ENCODE data around the gene DENND1A. TPM values are rescaled to one million over a fixed set of nuclear protein-coding genes. Genes with fewer than 3 reads are reported as not detected.

The DENND1A gene
- total RNA-seq, 1 donor from 2014 or later: 13.9 TPM

DNA sequence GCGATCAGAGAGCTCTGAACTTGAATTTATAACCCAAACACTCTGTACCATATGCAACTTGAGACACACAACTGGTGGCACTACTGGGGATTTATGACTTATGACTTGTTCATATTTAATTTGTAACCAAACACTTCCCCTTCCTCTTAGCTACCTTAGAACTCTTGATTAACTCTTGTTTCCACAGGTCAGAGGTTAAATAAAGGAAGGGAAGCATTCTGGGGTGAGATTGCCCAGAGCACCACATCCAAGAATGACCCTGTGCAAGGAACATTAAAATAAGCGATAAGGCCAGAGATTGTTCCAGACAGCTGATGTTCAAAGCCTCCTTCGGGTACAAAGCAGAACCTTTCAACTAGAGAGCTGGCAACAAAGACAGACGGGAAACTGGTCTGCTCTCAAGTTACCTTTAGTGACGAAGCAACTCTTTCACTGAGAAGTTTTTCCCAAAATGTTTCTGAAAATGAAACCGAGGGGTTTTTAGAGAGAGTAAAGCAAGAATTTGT lies 242.6 kb downstream of the DENND1A start:
- DNase-seq: no peak
- TF ChIP-seq, protein P1, sequence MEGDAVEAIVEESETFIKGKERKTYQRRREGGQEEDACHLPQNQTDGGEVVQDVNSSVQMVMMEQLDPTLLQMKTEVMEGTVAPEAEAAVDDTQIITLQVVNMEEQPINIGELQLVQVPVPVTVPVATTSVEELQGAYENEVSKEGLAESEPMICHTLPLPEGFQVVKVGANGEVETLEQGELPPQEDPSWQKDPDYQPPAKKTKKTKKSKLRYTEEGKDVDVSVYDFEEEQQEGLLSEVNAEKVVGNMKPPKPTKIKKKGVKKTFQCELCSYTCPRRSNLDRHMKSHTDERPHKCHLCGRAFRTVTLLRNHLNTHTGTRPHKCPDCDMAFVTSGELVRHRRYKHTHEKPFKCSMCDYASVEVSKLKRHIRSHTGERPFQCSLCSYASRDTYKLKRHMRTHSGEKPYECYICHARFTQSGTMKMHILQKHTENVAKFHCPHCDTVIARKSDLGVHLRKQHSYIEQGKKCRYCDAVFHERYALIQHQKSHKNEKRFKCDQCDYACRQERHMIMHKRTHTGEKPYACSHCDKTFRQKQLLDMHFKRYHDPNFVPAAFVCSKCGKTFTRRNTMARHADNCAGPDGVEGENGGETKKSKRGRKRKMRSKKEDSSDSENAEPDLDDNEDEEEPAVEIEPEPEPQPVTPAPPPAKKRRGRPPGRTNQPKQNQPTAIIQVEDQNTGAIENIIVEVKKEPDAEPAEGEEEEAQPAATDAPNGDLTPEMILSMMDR (IDR thresholded peaks at IDR 0.05; ENCODE audit: partially characterized antibody, unreplicated experiment): no peak
- Mint-ChIP-seq H3K4me1 (ENCODE audit: low read depth, unreplicated experiment) (no peaks in the 10 kb centered on the region), H3K27ac (ENCODE audit: unreplicated experiment) (no peak overlapping the region), H3K36me3 (ENCODE audit: unreplicated experiment) (peaks cover 5% of the 10 kb centered on the region), H3K4me3 (ENCODE audit: unreplicated experiment) (no peak overlapping the region), H3K27me3 (ENCODE audit: unreplicated experiment) (no peaks in the 10 kb centered on the region), H3K9me3 (ENCODE audit: unreplicated experiment) (peaks cover 2% of the 10 kb centered on the region)

DNA sequence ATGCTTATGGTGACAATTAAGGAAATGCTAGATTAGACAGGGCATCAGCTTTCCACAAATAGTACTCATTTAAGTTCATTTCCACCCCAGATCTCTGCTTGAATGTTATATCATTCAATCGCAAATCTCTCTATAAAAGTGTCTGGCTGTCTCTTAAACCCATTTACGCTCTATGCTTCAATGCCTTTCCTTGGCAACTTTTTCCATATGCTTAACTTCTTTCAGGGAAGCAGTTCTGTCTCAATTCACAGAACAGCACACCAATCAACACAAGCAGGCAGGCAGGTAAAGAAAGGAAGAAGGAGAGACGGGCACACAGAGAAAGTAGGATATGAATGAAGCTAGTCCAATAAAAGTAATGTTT lies 243.1 kb downstream of the DENND1A start:
- H3K4me1 Mint-ChIP-seq (ENCODE audit: low read depth, unreplicated experiment): no peaks in the 10 kb centered on the region
- DNase-seq: no peak

DNA sequence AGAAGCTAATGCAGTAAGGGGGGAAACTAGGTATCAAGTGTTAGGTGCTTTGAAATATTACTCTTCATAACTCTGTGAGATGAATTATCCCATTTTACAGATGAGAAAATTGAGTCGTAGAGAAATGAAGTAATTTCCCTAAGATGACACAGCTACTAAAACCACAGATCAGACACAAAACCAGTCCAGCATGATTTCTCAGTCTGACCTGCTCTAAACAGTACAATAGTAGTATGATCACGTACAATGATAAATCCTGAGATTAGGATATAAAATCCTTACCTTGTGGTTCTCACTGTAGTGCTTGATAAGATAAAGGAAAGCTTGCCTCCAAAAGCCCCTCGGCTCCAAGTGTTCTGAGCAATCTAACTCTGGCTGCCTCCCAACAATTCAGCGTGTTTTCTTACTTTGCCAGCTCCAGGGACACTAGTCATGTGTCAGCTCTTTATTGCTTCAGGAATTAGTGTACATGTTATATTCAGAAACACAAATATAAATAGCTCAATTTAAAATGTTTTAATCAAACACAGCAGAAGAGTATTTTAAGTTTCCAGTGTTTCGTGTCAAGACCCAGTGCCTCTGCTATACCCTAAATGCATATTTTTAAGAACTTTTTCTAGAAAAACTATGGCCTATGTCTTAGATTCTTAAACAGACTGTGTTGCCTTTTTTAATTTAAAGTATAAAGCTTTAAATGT lies 243.6 kb downstream of the DENND1A start:
- peaks cover 2% of the 10 kb centered on the region for H3K9me3 Mint-ChIP-seq (ENCODE audit: unreplicated experiment)
- no peaks in the 10 kb centered on the region for H3K4me1 Mint-ChIP-seq (ENCODE audit: low read depth, unreplicated experiment)
- TF ChIP-seq, protein P1 (IDR thresholded peaks at IDR 0.05; ENCODE audit: partially characterized antibody, unreplicated experiment): no peak
- H3K27me3 Mint-ChIP-seq (ENCODE audit: unreplicated experiment): no peaks in the 10 kb centered on the region
- no peak for DNase-seq
- no peak overlapping the region for H3K27ac Mint-ChIP-seq (ENCODE audit: unreplicated experiment)
- peaks cover 5% of the 10 kb centered on the region for H3K36me3 Mint-ChIP-seq (ENCODE audit: unreplicated experiment)
- H3K4me3 Mint-ChIP-seq (ENCODE audit: unreplicated experiment): no peak overlapping the region

More for the DNA sequence above, 243.1 kb downstream of the DENND1A start:
- Mint-ChIP-seq H3K9me3 (ENCODE audit: unreplicated experiment) (peaks cover 2% of the 10 kb centered on the region), H3K27ac (ENCODE audit: unreplicated experiment) (no peak overlapping the region), H3K4me3 (ENCODE audit: unreplicated experiment) (no peak overlapping the region), H3K36me3 (ENCODE audit: unreplicated experiment) (peaks cover 5% of the 10 kb centered on the region), H3K27me3 (ENCODE audit: unreplicated experiment) (no peaks in the 10 kb centered on the region)
- TF ChIP-seq, protein P1 (IDR thresholded peaks at IDR 0.05; ENCODE audit: partially characterized antibody, unreplicated experiment): no peak

DNA sequence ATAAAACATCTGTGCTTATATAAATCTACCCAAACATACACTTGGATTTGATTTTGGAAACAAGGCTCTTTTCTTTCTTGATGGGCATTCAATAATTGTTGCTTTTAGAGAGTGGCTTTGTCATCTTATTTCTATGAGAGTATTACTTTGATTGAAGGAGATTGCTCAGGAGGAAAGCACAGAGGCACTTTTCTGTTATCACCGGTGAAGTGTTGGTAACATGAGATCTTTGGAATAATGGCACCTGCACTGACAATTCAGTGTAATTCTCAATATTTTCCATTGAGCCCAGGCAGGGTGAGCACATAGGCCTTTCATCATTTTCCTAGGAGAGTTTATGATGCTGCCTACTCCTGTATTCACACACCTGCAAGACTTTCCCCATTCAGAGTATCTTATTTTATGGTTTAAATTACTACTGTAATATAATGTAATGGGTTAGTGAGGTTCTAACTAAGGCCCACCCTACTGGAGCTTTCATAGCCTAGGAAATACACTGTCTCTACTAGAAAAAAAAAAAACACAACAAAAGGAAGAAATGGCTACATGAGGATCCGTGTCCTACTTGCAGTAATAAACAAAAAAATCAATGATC lies 244.3 kb downstream of the DENND1A start:
- Mint-ChIP-seq H3K36me3 (ENCODE audit: unreplicated experiment) (peaks cover 5% of the 10 kb centered on the region), H3K4me3 (ENCODE audit: unreplicated experiment) (no peak overlapping the region), H3K27me3 (ENCODE audit: unreplicated experiment) (no peaks in the 10 kb centered on the region), H3K9me3 (ENCODE audit: unreplicated experiment) (no peaks in the 10 kb centered on the region), H3K27ac (ENCODE audit: unreplicated experiment) (no peak overlapping the region), H3K4me1 (ENCODE audit: low read depth, unreplicated experiment) (no peaks in the 10 kb centered on the region)
- TF ChIP-seq, protein P1 (IDR thresholded peaks at IDR 0.05; ENCODE audit: partially characterized antibody, unreplicated experiment): no peak
- no peak for DNase-seq

Measured in glutamatergic neuron (in vitro differentiated cells).